HFFc6 (cell line): Measurements from ENCODE around the gene PRMT9. TPM values are rescaled to one million over a fixed set of nuclear protein-coding genes. Genes with fewer than 3 reads are reported as not detected.

Experiments used
- DNase-seq: peaks from one replicate; pipeline ENCODE4 v3.0.0-alpha.2; 2018
- H3K27ac Mint-ChIP-seq: 2 replicates; pipeline ENCODE4 v1.8.0; 2020; ENCODE audit warnings: mild to moderate bottlenecking, mixed read lengths
- H3K27me3 Mint-ChIP-seq: 2 replicates; pipeline ENCODE4 v1.8.0; 2021; ENCODE audit warnings: mild to moderate bottlenecking, moderate library complexity, mixed read lengths; ENCODE audit not compliant: insufficient read depth
- H3K36me3 Mint-ChIP-seq: 2 replicates; pipeline ENCODE4 v1.8.0; 2021; ENCODE audit warnings: low read depth, mixed read lengths
- H3K4me1 Mint-ChIP-seq: 2 replicates; pipeline ENCODE4 v1.8.0; 2020; ENCODE audit warnings: low read depth, mixed read lengths
- H3K4me3 Mint-ChIP-seq: 2 replicates; pipeline ENCODE4 v1.8.0; 2020; ENCODE audit warnings: mild to moderate bottlenecking, moderate library complexity, mixed read lengths
- H3K9me3 Mint-ChIP-seq: 2 replicates; pipeline ENCODE4 v1.8.0; 2020; ENCODE audit warnings: mild to moderate bottlenecking, mixed read lengths
- CTCF ChIP-seq: fragments of 200-600 bp; sonication (generic); IDR thresholded peaks from 2 replicates; pipeline ENCODE4 v1.5.0; 2021; ENCODE audit warnings: antibody characterized with exemption, mild to moderate bottlenecking
- total RNA-seq, 6 experiments: library from RNA; stranded (reverse); fragmentation: NEBNext Ultra II Directional; extraction: Animal tissue kit (Norgen Biotek cat#: 25700); gene quantifications; 2 replicates in 1 of 6; 3 replicates in 5 of 6; pipeline ENCODE4 v1.2.3, GENCODE V29; 2021

The PRMT9 gene
- total RNA-seq, 6 experiments from 2014 or later, result 6.5 to 8.5 (median 7.3) TPM

- peak overlapping the region; percentile 67 for H3K4me3 Mint-ChIP-seq
- H3K9me3 Mint-ChIP-seq, result no peaks in the 10 kb centered on the region
- peaks cover 52% of the 10 kb centered on the region for H3K4me1 Mint-ChIP-seq
- no peaks in the 10 kb centered on the region for H3K27me3 Mint-ChIP-seq
- no peaks in the 10 kb centered on the region for H3K36me3 Mint-ChIP-seq
- H3K27ac Mint-ChIP-seq, result peak overlapping the region; percentile 12
- DNase-seq, result peak; percentile 82
- TF ChIP-seq CTCF, result no peak
These were observed 30.8 kb upstream of the PRMT9 start for GRCh38 chr4:147714575-147715401.

- no peak overlapping the region for H3K4me3 Mint-ChIP-seq
- H3K27me3 Mint-ChIP-seq, result no peaks in the 10 kb centered on the region
- H3K27ac Mint-ChIP-seq, result no peak overlapping the region
- TF ChIP-seq CTCF, result no peak
- H3K4me1 Mint-ChIP-seq, result peaks cover 45% of the 10 kb centered on the region
- no peaks in the 10 kb centered on the region for H3K9me3 Mint-ChIP-seq
- DNase-seq, result peak; percentile 66
- H3K36me3 Mint-ChIP-seq, result no peaks in the 10 kb centered on the region
These were observed 26.0 kb upstream of the PRMT9 start for GRCh38 chr4:147709999-147710398.

GRCh38 chr4:147707892-147708672, 24.1 kb upstream of the PRMT9 start:
- DNase-seq, result peak; percentile 34
- Mint-ChIP-seq H3K4me1 (peaks cover 25% of the 10 kb centered on the region), H3K27ac (no peak overlapping the region), H3K4me3 (no peak overlapping the region), H3K27me3 (no peaks in the 10 kb centered on the region), H3K9me3 (no peaks in the 10 kb centered on the region), H3K36me3 (no peaks in the 10 kb centered on the region)
- TF ChIP-seq CTCF, result peak; percentile 97

- no peak for TF ChIP-seq CTCF
- DNase-seq, result no peak
- H3K9me3 Mint-ChIP-seq, result no peaks in the 10 kb centered on the region
- no peak overlapping the region for H3K4me3 Mint-ChIP-seq
- H3K27me3 Mint-ChIP-seq, result peaks cover 4% of the 10 kb centered on the region; the same call in 1 of the 2 replicates
- no peak overlapping the region for H3K27ac Mint-ChIP-seq
- H3K4me1 Mint-ChIP-seq, result peaks cover 20% of the 10 kb centered on the region
- no peaks in the 10 kb centered on the region for H3K36me3 Mint-ChIP-seq
These were observed 20.9 kb upstream of the PRMT9 start for GRCh38 chr4:147704846-147705245.

DNA sequence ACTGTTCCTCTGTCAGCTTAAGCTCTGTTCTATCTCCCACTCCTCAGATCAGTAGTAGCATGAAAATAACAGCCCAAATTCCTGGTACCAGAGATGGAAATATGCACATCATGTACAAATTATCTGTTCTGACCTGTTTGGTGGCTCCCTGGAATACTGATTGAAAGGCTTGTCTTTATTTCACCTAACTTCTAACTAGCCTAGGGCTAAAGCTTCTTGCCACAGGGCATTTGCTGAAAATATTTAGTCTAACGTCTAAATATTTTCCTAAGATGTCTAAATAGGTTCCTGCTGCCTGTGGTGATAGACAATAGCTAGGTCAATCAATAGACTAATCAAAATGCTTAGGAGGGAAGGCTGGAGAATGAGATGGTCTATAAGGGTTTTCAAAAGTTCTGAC, 12.9 kb upstream of the PRMT9 start:
- no peaks in the 10 kb centered on the region for H3K9me3 Mint-ChIP-seq
- TF ChIP-seq CTCF, result no peak

More for the DNA sequence above, 12.9 kb upstream of the PRMT9 start:
- Mint-ChIP-seq H3K36me3 (no peaks in the 10 kb centered on the region), H3K27me3 (peaks cover 16% of the 10 kb centered on the region), H3K27ac (no peak overlapping the region), H3K4me1 (no peaks in the 10 kb centered on the region), H3K4me3 (no peak overlapping the region)
- no peak for DNase-seq
